Spinal cord (tissue), 10 donors: ENCODE data around the gene ARPC5. TPM values are rescaled to one million over a fixed set of nuclear protein-coding genes. Genes with fewer than 3 reads are reported as not detected.

Experiments
- DNase-seq, 6 donors: peaks; one replicate each; pipeline versions ENCODE4 v3.0.0 to v3.0.0-alpha.2; 2013 to 2015; ENCODE audit warnings: low spot score in 6 of 6, low read depth in 4 of 6
- H3K27ac ChIP-seq: one replicate; pipeline ENCODE4 v1.5.1; 2013; ENCODE audit warnings: low read depth, low read length, control low read depth
- H3K27me3 ChIP-seq: one replicate; pipeline ENCODE4 v1.6.1; 2013; ENCODE audit warnings: low read length; ENCODE audit not compliant: control insufficient read depth, insufficient read depth
- H3K36me3 ChIP-seq: one replicate; pipeline ENCODE4 v1.6.1; 2013; ENCODE audit warnings: low read length; ENCODE audit not compliant: control insufficient read depth, insufficient read depth
- H3K4me1 ChIP-seq: one replicate; pipeline ENCODE4 v1.6.1; 2013; ENCODE audit warnings: low read length; ENCODE audit not compliant: control insufficient read depth, insufficient read depth
- H3K4me3 ChIP-seq: one replicate; pipeline ENCODE4 v1.5.1; 2013; ENCODE audit warnings: low read depth, low read length, control low read depth
- H3K9me3 ChIP-seq: one replicate; pipeline ENCODE4 v1.6.1; 2013; ENCODE audit warnings: low read length; ENCODE audit not compliant: control insufficient read depth, insufficient read depth
- WGBS: methylation state at CpG from one replicate; pipeline ENCODE4 v1.1.5; 2013; ENCODE audit warnings: missing lambda C conversion rate; ENCODE audit not compliant: insufficient coverage; 5-methylcytosine and 5-hydroxymethylcytosine counted together
- polyA plus RNA-seq, 2 donors: library from polyadenylated mRNA; unstranded; fragments of 120-200 nt; gene quantifications; one replicate each; pipeline ENCODE4 v1.2.1, GENCODE V29; 2013; ENCODE audit not compliant: insufficient read length in 2 of 2
- total RNA-seq, 2 donors: library from RNA; depleted of rRNA in 1 of 2; stranded (reverse); fragments of 120-200 nt in 1 of 2; fragments of >200 nt in 1 of 2; gene quantifications; one replicate each; pipeline versions ENCODE4 v1.2.3 to v1.2.4, GENCODE V29; 2013 to 2014
- donor health status: healthy.

The ARPC5 gene
- total and polyA plus RNA-seq, 4 donors = 132 to 195 (median 151) TPM

DNA sequence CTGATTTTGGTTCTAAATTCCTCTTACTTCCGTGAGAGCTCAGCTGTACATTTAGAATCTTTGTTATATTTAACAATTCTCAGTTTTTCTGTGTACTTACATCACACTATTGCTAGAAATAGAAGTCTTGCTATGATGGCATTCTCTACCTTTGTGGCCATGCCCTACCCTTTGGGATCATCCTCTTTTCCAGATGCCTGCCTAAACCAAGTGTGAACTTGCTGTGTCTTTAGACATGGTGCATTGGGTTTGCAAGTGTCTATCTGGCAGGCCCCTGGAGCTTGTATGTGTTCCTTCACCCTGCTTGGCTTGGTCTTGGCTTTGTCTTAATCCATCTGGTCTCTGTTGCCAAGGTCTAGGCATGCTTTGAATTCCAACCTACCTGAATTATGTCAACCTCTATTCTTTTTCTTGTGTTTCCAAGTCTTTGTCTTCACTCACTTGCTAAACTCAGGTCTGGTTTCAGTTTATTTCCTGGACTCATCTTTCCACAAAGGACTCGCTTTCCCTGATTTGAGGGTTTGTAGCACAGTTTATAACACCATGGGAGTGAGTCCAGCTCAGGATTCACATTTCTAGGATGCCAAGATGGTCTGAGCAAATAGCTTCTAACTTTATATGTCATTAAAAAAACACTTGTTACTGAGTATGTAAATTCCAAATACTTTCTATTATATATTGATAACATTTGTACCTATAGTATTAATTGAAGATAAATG lies 38.2 kb upstream of the ARPC5 start:
- no peak overlapping the region for H3K27ac ChIP-seq
- H3K4me1 ChIP-seq = no peaks in the 10 kb centered on the region
- no peaks in the 10 kb centered on the region for H3K36me3 ChIP-seq
- H3K9me3 ChIP-seq = peaks cover 7% of the 10 kb centered on the region
- no CpG with 5 or more reads among the region's 2 CpGs for WGBS
- H3K27me3 ChIP-seq = no peaks in the 10 kb centered on the region
- H3K4me3 ChIP-seq = no peak overlapping the region
- DNase-seq = no peak

DNA sequence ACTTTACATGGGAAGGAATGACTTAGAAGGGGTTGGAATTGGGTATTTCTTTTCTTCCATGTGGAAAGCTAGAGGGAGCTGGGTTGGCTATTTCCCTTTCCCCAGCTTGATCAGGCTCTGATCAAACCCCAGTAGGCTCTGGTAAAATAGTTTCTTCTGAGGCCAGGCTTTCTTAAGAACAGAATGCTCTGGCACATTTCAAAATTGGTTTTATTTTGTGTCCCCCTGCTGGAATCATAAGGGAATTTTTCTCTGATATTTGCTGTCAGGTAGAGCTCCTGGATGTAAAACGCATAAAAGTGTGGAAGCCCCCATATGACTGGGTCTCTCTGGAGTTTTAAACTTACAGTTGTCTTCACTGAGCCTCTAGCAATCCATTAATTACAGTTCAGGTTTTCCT lies 34.6 kb upstream of the ARPC5 start:
- no CpG with 5 or more reads among the region's 1 CpG for WGBS
- Histone ChIP-seq H3K27ac (no peak overlapping the region), H3K9me3 (peaks cover 7% of the 10 kb centered on the region), H3K4me1 (no peaks in the 10 kb centered on the region), H3K4me3 (no peak overlapping the region), H3K27me3 (no peaks in the 10 kb centered on the region), H3K36me3 (no peaks in the 10 kb centered on the region)
- DNase-seq = no peak

DNA sequence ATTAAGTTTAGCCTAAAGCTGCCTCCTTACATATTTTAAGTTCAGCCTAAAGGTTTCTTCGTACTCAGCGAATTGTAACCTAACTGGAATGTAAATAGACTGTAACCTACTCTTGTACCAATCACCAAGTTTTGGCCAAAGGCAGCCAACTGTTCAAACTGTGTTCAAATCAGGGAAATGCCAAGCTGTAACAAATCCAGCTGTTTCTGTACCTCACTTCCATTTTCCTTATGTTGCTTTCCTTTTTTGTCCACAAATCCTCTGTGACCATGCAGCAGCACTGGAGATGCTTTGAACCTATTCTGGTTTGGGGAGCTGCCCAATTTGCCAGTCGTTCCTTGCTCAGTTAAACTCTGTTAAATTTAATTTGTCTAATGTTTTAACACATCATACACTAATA lies 20.8 kb upstream of the ARPC5 start:
- 93% methylated on average over 2 of the region's 3 CpGs for WGBS
- Histone ChIP-seq H3K27ac (no peak overlapping the region), H3K4me3 (no peak overlapping the region), H3K27me3 (no peaks in the 10 kb centered on the region), H3K4me1 (no peaks in the 10 kb centered on the region), H3K9me3 (no peaks in the 10 kb centered on the region), H3K36me3 (no peaks in the 10 kb centered on the region)
- no peak for DNase-seq

DNA sequence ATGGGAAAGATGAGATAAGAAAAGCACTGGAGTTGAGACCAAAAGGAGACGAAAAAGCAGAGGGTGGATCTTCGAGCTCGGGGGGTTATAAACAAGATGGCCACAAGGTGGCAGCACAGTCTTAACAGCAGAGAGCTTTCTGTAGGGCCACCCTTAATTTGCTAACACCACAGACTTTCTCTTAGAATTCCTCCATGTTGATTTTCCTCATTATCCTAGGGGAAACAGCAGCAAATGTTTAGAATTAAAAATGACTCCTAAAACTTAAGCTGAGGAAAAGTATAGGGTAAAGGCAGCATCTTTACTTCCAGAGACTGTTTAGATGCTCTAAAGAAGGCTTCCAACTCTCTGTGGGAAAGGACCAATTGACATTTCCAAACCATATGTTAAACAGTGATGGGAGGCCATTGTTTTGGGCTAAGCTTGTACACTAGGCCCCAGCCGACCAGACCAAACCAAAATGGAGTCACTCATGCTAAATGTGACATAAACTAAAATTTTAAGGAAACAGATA lies 20.0 kb upstream of the ARPC5 start:
- H3K36me3 ChIP-seq = no peaks in the 10 kb centered on the region
- H3K4me3 ChIP-seq = no peak overlapping the region
- WGBS = 0% methylated on average over 2 of the region's 4 CpGs
- DNase-seq = peak; percentile 77 to 95 (median 80)
- no peaks in the 10 kb centered on the region for H3K27me3 ChIP-seq
- no peaks in the 10 kb centered on the region for H3K9me3 ChIP-seq
- no peak overlapping the region for H3K27ac ChIP-seq
- no peaks in the 10 kb centered on the region for H3K4me1 ChIP-seq

DNA sequence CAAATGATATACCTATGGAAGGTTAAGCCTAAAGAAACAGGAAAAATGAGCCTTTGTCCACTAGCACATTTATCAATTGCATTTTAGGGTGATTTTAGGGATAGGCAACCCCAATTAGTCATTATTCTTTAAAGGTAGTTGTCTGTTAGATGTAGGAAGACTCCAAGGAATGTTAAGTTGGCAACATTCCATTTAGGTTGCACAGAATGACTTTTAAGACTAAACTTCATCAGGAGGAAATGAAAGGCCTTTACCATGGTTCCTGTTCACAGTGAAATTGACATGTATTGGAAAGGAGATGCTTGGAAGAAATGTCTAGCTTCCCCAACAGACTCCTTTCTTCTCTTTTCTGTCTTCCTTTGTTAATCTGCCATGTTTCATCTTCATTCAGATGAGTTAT lies 19.1 kb upstream of the ARPC5 start:
- no peaks in the 10 kb centered on the region for H3K4me1 ChIP-seq
- no peaks in the 10 kb centered on the region for H3K27me3 ChIP-seq
- H3K27ac ChIP-seq = no peak overlapping the region

DNA sequence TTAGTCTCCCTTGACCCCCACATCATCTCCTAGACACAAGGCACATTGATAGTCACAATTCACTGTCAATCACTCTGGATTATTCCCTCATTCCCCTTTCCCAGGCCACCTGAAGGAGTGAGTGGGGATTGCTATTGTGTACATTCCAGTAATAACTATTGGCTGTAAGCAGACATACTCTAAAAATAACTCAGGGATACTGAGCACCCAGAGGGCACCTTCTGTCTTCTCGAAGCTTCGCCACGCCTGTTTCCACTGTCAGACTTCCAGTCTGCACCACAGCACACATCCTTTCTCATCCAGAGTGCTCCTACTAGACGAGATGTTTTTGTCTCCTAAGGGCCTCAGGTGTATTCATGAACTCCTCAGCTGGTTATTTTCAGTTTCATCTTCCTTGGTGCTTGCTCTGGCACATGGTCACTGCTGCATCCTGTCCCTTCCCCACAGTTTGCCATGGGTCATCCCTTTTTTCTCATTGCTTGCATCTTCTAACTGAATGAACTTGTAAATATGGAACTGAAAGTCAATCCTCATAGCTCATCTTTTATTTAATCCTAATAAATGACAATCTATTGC lies 18.4 kb upstream of the ARPC5 start:
- Histone ChIP-seq H3K27ac (no peak overlapping the region), H3K4me1 (no peaks in the 10 kb centered on the region), H3K27me3 (no peaks in the 10 kb centered on the region), H3K4me3 (no peak overlapping the region), H3K36me3 (no peaks in the 10 kb centered on the region), H3K9me3 (no peaks in the 10 kb centered on the region)
- 84% methylated on average over 4 of the region's 4 CpGs for WGBS
- no peak for DNase-seq

More for the DNA sequence above, 19.1 kb upstream of the ARPC5 start:
- Histone ChIP-seq H3K9me3 (no peaks in the 10 kb centered on the region), H3K4me3 (no peak overlapping the region), H3K36me3 (no peaks in the 10 kb centered on the region)
- DNase-seq = no peak

DNA sequence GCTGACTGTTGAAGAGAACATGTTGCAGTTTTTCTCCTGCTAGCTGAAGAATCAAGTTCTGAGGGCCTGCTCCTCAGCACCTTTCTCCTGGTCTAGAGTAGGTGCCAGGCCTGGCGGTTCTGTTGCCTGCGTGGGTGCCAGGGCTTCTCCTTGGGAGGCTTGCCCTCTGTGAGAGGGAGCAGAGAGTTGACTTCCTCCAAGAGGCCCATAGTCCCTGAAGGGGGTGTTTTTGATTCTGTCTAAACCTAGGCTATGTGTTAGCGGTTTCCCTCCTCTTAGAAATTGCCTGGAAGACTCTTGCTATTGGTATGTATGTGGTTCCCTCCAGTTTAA lies 17.8 kb upstream of the ARPC5 start:
- no peak for DNase-seq
- no peak overlapping the region for H3K4me3 ChIP-seq
- H3K36me3 ChIP-seq = no peaks in the 10 kb centered on the region
- H3K27me3 ChIP-seq = no peaks in the 10 kb centered on the region
- no peak overlapping the region for H3K27ac ChIP-seq
- no peaks in the 10 kb centered on the region for H3K4me1 ChIP-seq
- WGBS = 100% methylated on average over 1 of the region's 3 CpGs
- no peaks in the 10 kb centered on the region for H3K9me3 ChIP-seq

DNA sequence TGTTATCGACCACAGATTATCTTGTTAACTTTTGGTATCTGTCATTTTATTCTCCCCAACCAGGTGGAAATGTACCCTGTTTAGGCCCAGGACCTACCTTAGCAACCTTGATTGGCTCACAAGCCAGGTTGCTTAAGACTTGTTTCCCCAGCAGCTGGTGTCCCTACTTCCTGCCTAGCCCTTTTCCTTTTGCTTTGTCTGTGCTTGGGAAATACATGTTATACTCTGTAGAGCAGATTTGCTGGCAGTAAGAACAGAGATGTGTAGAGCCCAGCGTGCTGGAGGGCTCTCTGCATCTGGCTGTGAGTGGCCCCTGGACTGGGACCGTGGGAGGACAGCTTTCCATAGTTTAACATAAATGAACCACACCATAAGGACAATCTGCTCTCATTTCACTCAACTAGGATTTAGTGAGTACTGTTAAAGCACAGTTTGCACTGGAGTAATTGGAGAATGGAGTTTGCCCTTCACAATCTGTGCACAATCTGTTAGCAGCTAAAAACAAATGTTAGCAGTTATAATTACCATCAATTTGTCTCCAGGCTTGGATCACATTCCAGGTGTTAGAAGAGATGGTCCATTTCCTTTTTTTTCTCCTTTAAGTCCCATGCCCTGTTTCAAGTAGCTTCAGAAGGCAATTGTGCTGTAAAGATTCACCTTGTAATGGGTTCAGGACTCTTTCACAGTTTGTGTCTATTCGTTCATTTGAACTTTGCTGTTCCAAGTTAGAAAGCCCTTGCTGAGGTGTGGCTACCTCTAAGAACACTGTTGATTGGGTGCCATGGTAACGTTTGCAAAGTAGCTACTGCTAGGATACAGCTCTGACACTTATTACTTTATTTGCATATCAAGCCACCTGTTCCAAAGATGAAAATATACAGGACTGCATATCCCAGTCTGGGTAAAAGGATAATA lies 17.2 kb upstream of the ARPC5 start, which contains the start of gene APOBEC4:
APOBEC4 (minus strand) TSS at position 770 of the 915 bp plus-strand sequence. CDS start 4,535 bp downstream, outside the sequence.
- Histone ChIP-seq H3K4me1 (no peaks in the 10 kb centered on the region), H3K27ac (no peak within 1 kb of the TSS), H3K27me3 (no peaks in the 10 kb centered on the region), H3K36me3 (no peaks in the 10 kb centered on the region), H3K4me3 (no peak within 1 kb of the TSS), H3K9me3 (no peaks in the 10 kb centered on the region)
- DNase-seq = peak in 2 of 6 donors; percentile 60 to 93
- 93% methylated on average over 2 of the region's 5 CpGs for WGBS

DNA sequence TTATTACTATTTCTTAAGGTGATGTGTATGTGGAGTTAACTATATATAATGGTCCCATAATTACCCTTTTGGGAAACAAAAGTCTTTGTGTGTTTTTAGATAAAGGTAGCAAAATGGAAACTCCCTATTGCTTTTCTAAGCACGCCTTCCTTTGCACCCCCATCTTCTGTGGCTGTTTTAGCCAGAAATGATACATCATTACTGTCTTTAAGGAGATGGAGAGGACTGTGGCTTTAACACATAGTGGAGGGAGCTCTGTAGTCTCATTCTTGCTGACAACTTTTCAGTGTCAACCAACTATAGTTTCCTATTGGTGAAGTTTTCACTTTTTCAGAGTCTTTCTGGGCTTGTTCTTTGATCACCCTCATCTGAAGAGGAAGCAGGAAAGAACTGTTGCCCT lies 16.5 kb upstream of the ARPC5 start:
- no peak for DNase-seq
- H3K4me1 ChIP-seq = no peaks in the 10 kb centered on the region
- no peak overlapping the region for H3K27ac ChIP-seq
- H3K36me3 ChIP-seq = no peaks in the 10 kb centered on the region
- no peaks in the 10 kb centered on the region for H3K27me3 ChIP-seq
- WGBS = no CpG with 5 or more reads among the region's 1 CpG
- H3K9me3 ChIP-seq = no peaks in the 10 kb centered on the region
- H3K4me3 ChIP-seq = no peak overlapping the region
